Fibroblast of lung (primary cell): Measurements from ENCODE around the gene PADI2. TPM values are rescaled to one million over a fixed set of nuclear protein-coding genes. Genes with fewer than 3 reads are reported as not detected.
A peak's percentile ranks its signal among the peaks of the same experiment; 100 is the strongest.

Source experiments
- DNase-seq, 2 donors: peaks; one replicate each; pipeline versions ENCODE4 v3.0.0 to v3.0.0-alpha.2; 2010; ENCODE audit warnings: low read depth in 2 of 2
- H2AFZ ChIP-seq: 2 replicates; pipeline ENCODE4 v1.5.1; 2012; ENCODE audit warnings: low read length, control low read depth, inconsistent platforms
- H3K27ac ChIP-seq: 2 replicates; pipeline ENCODE4 v1.5.1; 2011; ENCODE audit warnings: low read length, control low read depth; ENCODE audit not compliant: insufficient read depth
- H3K27me3 ChIP-seq: 2 replicates; pipeline ENCODE4 v1.5.1; 2011; ENCODE audit warnings: mild to moderate bottlenecking, low read length; ENCODE audit not compliant: control insufficient read depth, insufficient read depth
- H3K36me3 ChIP-seq: 2 replicates; pipeline ENCODE4 v1.5.1; 2011; ENCODE audit warnings: low read length; ENCODE audit not compliant: control insufficient read depth, insufficient read depth
- H3K4me1 ChIP-seq: 2 replicates; pipeline ENCODE4 v1.5.1; 2011; ENCODE audit warnings: low read length; ENCODE audit not compliant: control insufficient read depth, insufficient read depth; ENCODE audit errors: extremely low read depth
- H3K4me2 ChIP-seq: 2 replicates; pipeline ENCODE4 v1.5.1; 2011; ENCODE audit warnings: low read length, control low read depth; ENCODE audit not compliant: insufficient read depth; ENCODE audit errors: extremely low read depth
- H3K4me3 ChIP-seq, 4 experiments: fragments of 200-600 bp in 1 of 4; sonication (generic) in 1 of 4; replicated peaks in 1 of 4; 2 replicates each; pipeline ENCODE4 v1.5.1; 2011 to 2016; ENCODE audit warnings: low read length in 4 of 4, low read depth in 3 of 4, mild to moderate bottlenecking in 3 of 4, control low read depth in 2 of 4, inconsistent platforms in 1 of 4, mixed read lengths in 1 of 4; ENCODE audit not compliant: insufficient read depth in 1 of 4; ENCODE audit errors: control extremely low read depth in 1 of 4
- H3K79me2 ChIP-seq: 2 replicates; pipeline ENCODE4 v1.5.1; 2012; ENCODE audit warnings: mild to moderate bottlenecking, low read length, inconsistent platforms; ENCODE audit not compliant: control insufficient read depth, insufficient read depth
- H3K9ac ChIP-seq: 2 replicates; pipeline ENCODE4 v1.5.1; 2011; ENCODE audit warnings: mild to moderate bottlenecking, low read length, control low read depth; ENCODE audit not compliant: insufficient read depth
- H3K9me3 ChIP-seq: 2 replicates; pipeline ENCODE4 v1.5.1; 2012; ENCODE audit warnings: low read depth, low read length; ENCODE audit not compliant: control insufficient read depth, insufficient read depth
- H4K20me1 ChIP-seq: 2 replicates; pipeline ENCODE4 v1.5.1; 2011; ENCODE audit warnings: low read length; ENCODE audit not compliant: control insufficient read depth, insufficient read depth; ENCODE audit errors: extremely low read depth
- CTCF ChIP-seq, 2 donors: IDR thresholded peaks in 1 of 2; conservative IDR thresholded peaks in 1 of 2; 1 replicate in 1 of 2; 2 replicates in 1 of 2; pipeline ENCODE4 v1.5.1; 2011 to 2012; ENCODE audit warnings: low read length in 2 of 2, control low read depth in 1 of 2, inconsistent platforms in 1 of 2, low read depth in 1 of 2, mild to moderate bottlenecking in 1 of 2
- EZH2 ChIP-seq: IDR thresholded peaks from 2 replicates; pipeline ENCODE4 v1.5.1; 2012; ENCODE audit warnings: low read length, control low read depth, mild to moderate bottlenecking; ENCODE audit errors: missing control alignments
- polyA minus RNA-seq: library from RNA; depleted of rRNA, polyadenylated mRNA; stranded (reverse); fragments of >200 nt; gene quantifications from 2 replicates; pipeline ENCODE4 v1.2.3, GENCODE V29; 2011; ENCODE audit warnings: low replicate concordance
- polyA plus RNA-seq, 2 donors: library from polyadenylated mRNA; depleted of rRNA in 1 of 2; stranded (reverse) in 1 of 2; unstranded in 1 of 2; fragments of >200 nt; gene quantifications; 2 replicates each; pipeline ENCODE4 v1.2.1, GENCODE V29; 2011 to 2012; ENCODE audit warnings: missing spikeins in 1 of 2
- total RNA-seq: library from RNA; depleted of rRNA; stranded (reverse); fragments of >200 nt; gene quantifications from 2 replicates; pipeline ENCODE4 v1.2.1, GENCODE V29; 2014

The PADI2 gene
- total RNA-seq, result not detected in 2 replicates
- 0.03 TPM in 1 of 2 replicates, not detected in the other for polyA plus RNA-seq
- 0.03 TPM in 1 of 2 replicates, not detected in the other for polyA plus RNA-seq (2012)
- 1.6 TPM in 1 of 2 replicates, not detected in the other for polyA minus RNA-seq

- DNase-seq, result peak; percentile 30 to 47
- H3K79me2 ChIP-seq, result no peaks in the 10 kb centered on the region
- peak within 1 kb of the TSS in 2 of 4 experiments; percentile 14 to 19 for H3K4me3 ChIP-seq
- no peak within 1 kb of the TSS for H3K9ac ChIP-seq
- no peaks in the 10 kb centered on the region for H4K20me1 ChIP-seq
- H3K36me3 ChIP-seq, result no peaks in the 10 kb centered on the region
- peaks cover 29% of the 10 kb centered on the region for H3K27me3 ChIP-seq
- no peaks in the 10 kb centered on the region for H3K9me3 ChIP-seq
- no peak within 1 kb of the TSS for H2AFZ ChIP-seq
- peak within 1 kb of the TSS; percentile 54 for H3K4me2 ChIP-seq
- H3K4me1 ChIP-seq, result peaks cover 5% of the 10 kb centered on the region
- peak; percentile 46 for TF ChIP-seq EZH2
- no peak for TF ChIP-seq CTCF (conservative IDR thresholded peaks at IDR 0.05 in 1 of 2, IDR thresholded peaks at IDR 0.05 in 1 of 2; ENCODE audit: low read depth in 1 of 2, low read length in 2 of 2)
- no peak within 1 kb of the TSS for H3K27ac ChIP-seq
Measured at GRCh38 chr1:17119076-17119772, at the start of gene PADI2. PADI2 (minus strand) TSS chr1:17119451; CDS start chr1:17119371, 80 bp downstream.

GRCh38 chr1:17168091-17168876, 49.0 kb upstream of the PADI2 start:
- no peaks in the 10 kb centered on the region for H3K9me3 ChIP-seq
- H3K36me3 ChIP-seq, result no peaks in the 10 kb centered on the region
- TF ChIP-seq EZH2 (no peak), CTCF (conservative IDR thresholded peaks at IDR 0.05 in 1 of 2, IDR thresholded peaks at IDR 0.05 in 1 of 2; ENCODE audit: low read depth in 1 of 2, low read length in 2 of 2) (no peak)
- no peaks in the 10 kb centered on the region for H3K27me3 ChIP-seq
- H3K79me2 ChIP-seq, result no peaks in the 10 kb centered on the region
- peak overlapping the region; percentile 75 for H3K4me2 ChIP-seq
- no peaks in the 10 kb centered on the region for H4K20me1 ChIP-seq
- peak overlapping the region; percentile 72 for H3K27ac ChIP-seq
- H3K4me3 ChIP-seq, result no peak overlapping the region
- DNase-seq, result peak; percentile 48 to 94
- H3K9ac ChIP-seq, result no peak overlapping the region
- H2AFZ ChIP-seq, result peak overlapping the region; percentile 45
- H3K4me1 ChIP-seq, result peaks cover 10% of the 10 kb centered on the region

- no peaks in the 10 kb centered on the region for H3K9me3 ChIP-seq
- H3K27me3 ChIP-seq, result no peaks in the 10 kb centered on the region
- H3K79me2 ChIP-seq, result no peaks in the 10 kb centered on the region
- no peak for DNase-seq
- H3K4me1 ChIP-seq, result peaks cover 10% of the 10 kb centered on the region
- H4K20me1 ChIP-seq, result no peaks in the 10 kb centered on the region
- H3K27ac ChIP-seq, result peak overlapping the region; percentile 72
- no peaks in the 10 kb centered on the region for H3K36me3 ChIP-seq
- TF ChIP-seq CTCF (conservative IDR thresholded peaks at IDR 0.05 in 1 of 2, IDR thresholded peaks at IDR 0.05 in 1 of 2; ENCODE audit: low read depth in 1 of 2, low read length in 2 of 2) (no peak), EZH2 (no peak)
- H3K4me2 ChIP-seq, result peak overlapping the region; percentile 75
- H2AFZ ChIP-seq, result no peak overlapping the region
- no peak overlapping the region for H3K9ac ChIP-seq
- no peak overlapping the region for H3K4me3 ChIP-seq
Measured at GRCh38 chr1:17167786-17168090, 48.5 kb upstream of the PADI2 start.
